ENCODE measurements around the gene CCDC149.

DNA sequence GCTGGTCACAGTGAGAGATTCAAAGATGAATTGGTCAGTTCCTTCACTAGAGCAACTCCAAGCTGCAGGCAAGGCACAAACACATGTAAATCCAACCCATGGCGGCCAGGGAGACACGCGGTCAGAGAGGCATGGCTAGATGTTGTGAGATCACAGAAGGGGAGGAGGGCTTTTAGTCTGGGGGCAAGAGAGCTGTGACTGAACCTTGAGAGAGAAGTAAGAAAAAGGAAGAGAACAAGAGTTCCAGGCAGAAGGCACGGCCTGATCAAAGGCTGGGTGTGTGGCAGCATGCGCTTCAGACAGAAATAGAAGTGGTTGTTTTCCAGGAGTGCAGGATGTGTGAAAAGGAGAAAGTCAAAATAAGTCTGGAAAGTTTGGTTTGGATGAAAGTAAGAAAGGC is 15.9 kb downstream of the CCDC149 start:
- TF ChIP-seq FOXM1 (CRISPR knock-in tag; IDR thresholded peaks at IDR 0.05) (no peak), BHLHE40 (IDR thresholded peaks at IDR 0.05; ENCODE audit: low read length) (no peak), CTCF (CRISPR knock-in tag; IDR thresholded peaks at IDR 0.05) (no peak)

All from HepG2 (cell line).